ENCODE measurements around the gene KCNQ1OT1.

The KCNQ1OT1 gene

GRCh38 chr11:2581151-2581930 is 118.5 kb downstream of the KCNQ1OT1 start:
- DNase-seq (ENCODE audit: low read depth), result no peak

DNA sequence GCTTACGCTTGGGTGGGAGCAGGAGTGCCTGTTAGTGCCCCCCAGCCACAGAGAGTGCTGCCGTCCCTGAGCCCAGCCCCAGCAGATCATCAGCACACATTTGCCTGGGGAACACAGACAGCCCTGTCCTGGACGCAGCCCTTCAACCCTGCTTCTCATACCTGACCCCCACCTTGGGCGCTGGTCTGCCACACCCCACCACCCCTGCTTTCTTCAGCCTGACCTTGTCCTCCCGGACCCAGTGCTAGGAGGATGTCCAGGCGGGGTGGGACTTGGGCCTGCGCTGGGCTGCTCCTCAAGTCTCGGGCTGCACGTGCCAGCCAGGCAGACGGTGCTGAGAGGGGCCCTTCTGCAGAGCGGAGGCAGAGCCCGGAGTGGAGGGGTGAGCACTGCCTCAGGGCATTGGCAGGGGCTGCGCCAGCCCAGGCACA is 119.2 kb downstream of the KCNQ1OT1 start:
- DNase-seq (ENCODE audit: low read depth), result no peak

DNA sequence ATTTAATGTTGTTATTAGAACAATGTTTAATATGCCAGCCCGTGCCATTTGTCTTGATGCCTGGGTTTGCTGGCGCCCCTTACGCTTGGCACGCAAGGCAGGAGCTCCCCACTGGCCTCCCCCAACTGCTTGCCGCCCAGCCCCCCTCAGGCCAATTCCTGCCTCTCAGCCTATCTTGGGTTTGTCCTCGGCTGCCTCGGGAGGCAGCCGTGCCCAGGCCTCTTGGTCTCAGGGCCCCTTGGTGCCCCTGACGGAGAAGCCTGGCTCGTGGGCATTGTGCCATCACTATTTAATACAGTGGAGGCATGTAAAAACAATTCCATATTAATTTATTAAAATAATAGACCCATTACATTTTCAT is 119.8 kb downstream of the KCNQ1OT1 start:
- DNase-seq (ENCODE audit: low read depth), result no peak

GRCh38 chr11:2579315-2580060 is 120.3 kb downstream of the KCNQ1OT1 start:
- DNase-seq (ENCODE audit: low read depth), result no peak

GRCh38 chr11:2578929-2579270 is 120.9 kb downstream of the KCNQ1OT1 start:
- no peak for DNase-seq (ENCODE audit: low read depth)

DNA sequence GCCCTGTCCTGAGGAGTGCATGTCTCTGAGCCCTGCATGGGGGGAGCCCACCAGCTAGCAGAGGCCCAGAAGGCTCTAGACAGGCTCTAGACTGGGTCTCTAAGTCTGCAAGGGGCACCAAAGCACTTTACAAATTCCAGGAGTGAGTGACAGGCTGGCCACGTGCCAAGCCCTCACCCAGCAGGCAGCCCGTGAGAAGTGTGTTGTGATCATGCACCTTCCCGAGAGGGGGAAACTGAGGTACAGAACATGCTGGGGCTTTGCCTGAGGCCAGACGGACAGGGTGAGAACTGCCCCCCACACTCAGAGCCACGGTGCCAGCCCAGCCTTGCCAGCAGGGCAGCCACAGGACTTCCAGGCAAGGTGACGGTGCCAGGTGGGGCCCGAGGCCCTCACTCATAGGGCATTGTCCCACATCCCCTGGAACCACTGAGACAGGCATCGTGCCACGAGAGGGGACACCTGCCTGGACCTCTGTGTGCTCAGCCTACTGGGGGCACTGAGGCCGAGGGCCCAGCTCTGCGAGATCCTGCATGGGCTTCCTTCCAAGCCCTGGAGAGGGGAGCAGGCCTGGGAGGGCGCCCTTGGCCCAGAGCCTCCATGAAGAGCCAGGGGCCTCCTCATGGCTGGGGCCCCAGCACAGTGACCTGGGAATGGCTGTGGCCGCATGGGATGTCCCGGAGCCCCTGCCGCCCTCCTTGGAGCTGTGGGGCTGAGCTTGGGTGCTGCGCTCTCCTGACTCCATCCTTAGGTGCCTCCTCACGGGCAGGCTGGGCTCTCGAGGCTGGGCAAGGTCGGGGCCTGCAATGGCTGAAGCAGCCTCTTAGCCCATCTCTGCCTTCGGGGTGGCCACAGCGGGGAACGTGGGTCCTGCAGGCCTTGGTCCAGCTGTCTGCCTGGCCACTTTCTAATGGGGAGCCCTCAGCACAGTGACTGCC is 121.5 kb downstream of the KCNQ1OT1 start:
- DNase-seq (ENCODE audit: low read depth), result no peak

- DNase-seq (ENCODE audit: low read depth), result no peak
Measured at GRCh38 chr11:2577031-2577990, 122.5 kb downstream of the KCNQ1OT1 start.

GRCh38 chr11:2576549-2576948 is 123.2 kb downstream of the KCNQ1OT1 start:
- no peak for DNase-seq (ENCODE audit: low read depth)

GRCh38 chr11:2576111-2576510 is 123.7 kb downstream of the KCNQ1OT1 start:
- DNase-seq (ENCODE audit: low read depth), result no peak

- no peak for DNase-seq (ENCODE audit: low read depth)
Measured at GRCh38 chr11:2575591-2576051, 124.2 kb downstream of the KCNQ1OT1 start.

- no peak for DNase-seq (ENCODE audit: low read depth)
Measured at GRCh38 chr11:2574553-2575535, 125.0 kb downstream of the KCNQ1OT1 start.

DNA sequence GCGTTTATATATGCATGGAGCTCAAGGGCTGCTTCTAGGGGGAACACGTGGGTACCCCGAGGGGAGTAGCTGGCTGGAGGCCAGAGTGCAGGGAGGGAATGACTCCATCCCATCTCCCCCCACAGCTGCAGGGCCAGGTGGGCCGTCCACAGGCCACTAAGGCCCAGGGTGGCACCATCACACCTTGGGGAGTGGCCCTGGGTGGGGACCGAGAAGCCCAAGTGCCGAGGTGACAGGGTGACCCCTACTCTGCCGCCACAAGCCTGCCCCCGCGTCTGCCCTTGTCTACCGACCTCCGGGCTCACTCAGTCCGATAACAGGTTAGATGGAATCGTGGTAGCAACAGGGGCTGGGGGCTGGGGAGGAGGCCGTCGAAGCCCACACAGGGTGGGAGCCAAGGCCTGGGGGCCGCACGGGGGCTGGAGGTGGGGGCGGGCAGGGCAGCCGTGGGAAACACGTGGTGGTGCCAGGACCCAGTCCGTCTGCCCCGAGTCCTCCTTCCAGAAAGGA is 125.7 kb downstream of the KCNQ1OT1 start:
- DNase-seq (ENCODE audit: low read depth), result no peak

GRCh38 chr11:2573240-2574042 is 126.4 kb downstream of the KCNQ1OT1 start:
- no peak for DNase-seq (ENCODE audit: low read depth)

GRCh38 chr11:2572491-2573239 is 127.1 kb downstream of the KCNQ1OT1 start:
- no peak for DNase-seq (ENCODE audit: low read depth)

- no peak for DNase-seq (ENCODE audit: low read depth)
Measured at GRCh38 chr11:2571598-2572281, 128.1 kb downstream of the KCNQ1OT1 start.

- no peak for DNase-seq (ENCODE audit: low read depth)
Measured at GRCh38 chr11:2570841-2571597, 128.8 kb downstream of the KCNQ1OT1 start.

Measured in fibroblast of the conjunctiva (primary cell).